Ovary (tissue), 3 donors: ENCODE data around the gene USH2A.

Source experiments
- CTCF ChIP-seq, 3 donors: fragments of 450-650 bp in 2 of 3; fragments of 200-600 bp in 1 of 3; IDR thresholded peaks; one replicate each; pipeline versions ENCODE4 v1.5.1 to v1.8.0; 2016 to 2022; ENCODE audit warnings: antibody characterized with exemption in 3 of 3, mild to moderate bottlenecking in 1 of 3
- EP300 ChIP-seq: sonication (generic); formaldehyde crosslinking; IDR thresholded peaks from one replicate; pipeline ENCODE4 v1.6.1; 2017; ENCODE audit warnings: antibody characterized with exemption
- POLR2A ChIP-seq: fragments of 450-650 bp; IDR thresholded peaks from one replicate; pipeline ENCODE4 v1.6.1; 2017; ENCODE audit warnings: antibody characterized with exemption, mild to moderate bottlenecking, moderate library complexity
- donor health status: DM: no; HTN: no; CAD: no.

DNA sequence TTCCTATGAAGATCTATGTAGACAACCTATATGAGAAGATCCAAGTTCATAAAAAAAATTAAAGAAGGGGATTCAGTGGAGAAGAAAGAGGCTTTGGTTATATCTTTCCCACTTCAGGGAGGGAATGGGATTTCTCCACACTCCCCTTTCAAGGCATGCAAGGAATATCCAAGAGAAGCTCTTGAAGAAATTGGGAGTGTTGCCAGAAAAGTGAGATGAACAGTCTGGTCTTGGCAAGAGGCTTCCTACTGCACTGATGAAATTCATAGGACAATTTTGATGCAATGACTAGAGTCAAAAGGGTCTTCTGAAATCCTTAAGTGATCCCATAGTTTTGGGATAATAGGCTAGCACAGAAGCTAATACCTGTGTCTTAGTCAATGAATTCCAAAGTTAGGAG is 703.1 kb downstream of the USH2A start:
- TF ChIP-seq CTCF (IDR thresholded peaks at IDR 0.05): no peak
- TF ChIP-seq EP300: no peak
- TF ChIP-seq POLR2A: no peak
